KOPT-K1 (cell line): ENCODE results near the gene PANX1.
A peak's percentile ranks its signal among the peaks of the same experiment; 100 is the strongest.

Source experiments
- H3K27ac ChIP-seq: fragments of 200-600 bp; sonication (generic); 2 replicates; pipeline ENCODE4 v1.5.1; 2016; ENCODE audit warnings: antibody characterized with exemption, mild to moderate bottlenecking, low read depth, low read length; ENCODE audit not compliant: poor library complexity, severe bottlenecking
- H3K36me3 ChIP-seq: fragments of 200-600 bp; sonication (generic); 2 replicates; pipeline ENCODE4 v1.5.1; 2017; ENCODE audit warnings: antibody characterized with exemption, mild to moderate bottlenecking, low read length, moderate library complexity; ENCODE audit not compliant: insufficient read depth
- H3K9me3 ChIP-seq: fragments of 200-600 bp; sonication (generic); 2 replicates; pipeline ENCODE4 v1.5.1; 2017; ENCODE audit warnings: antibody characterized with exemption, low read length, mild to moderate bottlenecking; ENCODE audit not compliant: insufficient read depth, poor library complexity, severe bottlenecking

The PANX1 gene

GRCh38 chr11:94128746-94129511 lies at the start of gene PANX1:
Gene PANX1, plus strand, starts transcription at chr11:94128841. Its CDS starts 472 bp downstream, at chr11:94129313.
- Histone ChIP-seq H3K9me3 (peaks cover 14% of the 10 kb centered on the region), H3K36me3 (no peaks in the 10 kb centered on the region), H3K27ac (peak within 1 kb of the TSS; percentile 79)

GRCh38 chr11:94084164-94084563 lies 44.5 kb upstream of the PANX1 start:
- Histone ChIP-seq H3K9me3 (no peaks in the 10 kb centered on the region), H3K27ac (no peak overlapping the region), H3K36me3 (no peaks in the 10 kb centered on the region)

- Histone ChIP-seq H3K27ac (no peak overlapping the region), H3K9me3 (no peaks in the 10 kb centered on the region), H3K36me3 (no peaks in the 10 kb centered on the region)
Observed at GRCh38 chr11:94088906-94089305, 39.7 kb upstream of the PANX1 start.

- H3K9me3 ChIP-seq = no peaks in the 10 kb centered on the region
- no peak overlapping the region for H3K27ac ChIP-seq
- no peaks in the 10 kb centered on the region for H3K36me3 ChIP-seq
Observed at GRCh38 chr11:94089341-94089740, 39.3 kb upstream of the PANX1 start.

GRCh38 chr11:94090401-94090800 lies 38.2 kb upstream of the PANX1 start:
- Histone ChIP-seq H3K27ac (no peak overlapping the region), H3K36me3 (no peaks in the 10 kb centered on the region), H3K9me3 (no peaks in the 10 kb centered on the region)

- H3K9me3 ChIP-seq = no peaks in the 10 kb centered on the region
- no peaks in the 10 kb centered on the region for H3K36me3 ChIP-seq
- H3K27ac ChIP-seq = no peak overlapping the region
Observed at GRCh38 chr11:94091091-94091490, 37.5 kb upstream of the PANX1 start.

GRCh38 chr11:94100253-94100652 lies 28.4 kb upstream of the PANX1 start:
- Histone ChIP-seq H3K36me3 (no peaks in the 10 kb centered on the region), H3K27ac (no peak overlapping the region), H3K9me3 (no peaks in the 10 kb centered on the region)

GRCh38 chr11:94103471-94103870 lies 25.2 kb upstream of the PANX1 start:
- Histone ChIP-seq H3K9me3 (no peaks in the 10 kb centered on the region), H3K36me3 (no peaks in the 10 kb centered on the region), H3K27ac (no peak overlapping the region)

- Histone ChIP-seq H3K36me3 (no peaks in the 10 kb centered on the region), H3K9me3 (no peaks in the 10 kb centered on the region), H3K27ac (no peak overlapping the region)
Observed at GRCh38 chr11:94104734-94105133, 23.9 kb upstream of the PANX1 start.

GRCh38 chr11:94106716-94107115 lies 21.9 kb upstream of the PANX1 start:
- H3K36me3 ChIP-seq = no peaks in the 10 kb centered on the region
- no peak overlapping the region for H3K27ac ChIP-seq
- H3K9me3 ChIP-seq = no peaks in the 10 kb centered on the region

- Histone ChIP-seq H3K36me3 (no peaks in the 10 kb centered on the region), H3K9me3 (no peaks in the 10 kb centered on the region)
Observed at GRCh38 chr11:94107363-94107762, 21.3 kb upstream of the PANX1 start.

GRCh38 chr11:94111241-94111640 lies 17.4 kb upstream of the PANX1 start:
- Histone ChIP-seq H3K36me3 (no peaks in the 10 kb centered on the region), H3K9me3 (no peaks in the 10 kb centered on the region)

More at GRCh38 chr11:94107363-94107762, 21.3 kb upstream of the PANX1 start:
- H3K27ac ChIP-seq = no peak overlapping the region

GRCh38 chr11:94111660-94112059 lies 17.0 kb upstream of the PANX1 start:
- Histone ChIP-seq H3K27ac (no peak overlapping the region), H3K36me3 (no peaks in the 10 kb centered on the region), H3K9me3 (no peaks in the 10 kb centered on the region)

More at GRCh38 chr11:94111241-94111640, 17.4 kb upstream of the PANX1 start:
- no peak overlapping the region for H3K27ac ChIP-seq

GRCh38 chr11:94112206-94112953 lies 16.3 kb upstream of the PANX1 start:
- H3K36me3 ChIP-seq = no peaks in the 10 kb centered on the region
- H3K27ac ChIP-seq = no peak overlapping the region
- H3K9me3 ChIP-seq = no peaks in the 10 kb centered on the region

GRCh38 chr11:94117197-94117574 lies 11.5 kb upstream of the PANX1 start:
- no peaks in the 10 kb centered on the region for H3K36me3 ChIP-seq
- H3K27ac ChIP-seq = no peak overlapping the region
- H3K9me3 ChIP-seq = no peaks in the 10 kb centered on the region

- no peaks in the 10 kb centered on the region for H3K9me3 ChIP-seq
- H3K27ac ChIP-seq = no peak overlapping the region
- H3K36me3 ChIP-seq = no peaks in the 10 kb centered on the region
Observed at GRCh38 chr11:94117871-94118270, 10.8 kb upstream of the PANX1 start.
